Chondrocyte (in vitro differentiated cells): ENCODE measurements around the gene PRPH2. TPM values are rescaled to one million over a fixed set of nuclear protein-coding genes. Genes with fewer than 3 reads are reported as not detected.
"Not testable (repeated sequence)": the region's sequence is repeated elsewhere in the genome, so short reads cannot be mapped to it uniquely, and the experiment has no call there.

Experiments used
- DNase-seq: peaks from one replicate; pipeline ENCODE4 v3.0.0; 2021; ENCODE audit warnings: mixed read lengths, low spot score
- H3K27ac Mint-ChIP-seq: one replicate; pipeline ENCODE4 v1.8.0; 2021; ENCODE audit warnings: mild to moderate bottlenecking, moderate library complexity, mixed read lengths; ENCODE audit not compliant: unreplicated experiment
- H3K27me3 Mint-ChIP-seq: 2 replicates; pipeline ENCODE4 v1.8.0; 2021; ENCODE audit warnings: low read depth, mixed read lengths
- H3K36me3 Mint-ChIP-seq: 2 replicates; pipeline ENCODE4 v1.8.0; 2021; ENCODE audit warnings: low read depth, mixed read lengths
- H3K4me1 Mint-ChIP-seq: 2 replicates; pipeline ENCODE4 v1.8.0; 2021; ENCODE audit warnings: low read depth, mild to moderate bottlenecking, mixed read lengths
- H3K4me3 Mint-ChIP-seq: one replicate; pipeline ENCODE4 v1.8.0; 2021; ENCODE audit warnings: mild to moderate bottlenecking, moderate library complexity, mixed read lengths; ENCODE audit not compliant: unreplicated experiment
- H3K9me3 Mint-ChIP-seq: 2 replicates; pipeline ENCODE4 v1.8.0; 2021; ENCODE audit warnings: low read depth, mixed read lengths
- total RNA-seq: library from RNA; stranded (reverse); gene quantifications from 3 replicates; pipeline ENCODE4 v1.2.1, GENCODE V29; 2021
- TF ChIP-seq, protein P1 (sequence below): fragments of 200-600 bp; sonication (generic); IDR thresholded peaks from 2 replicates; pipeline ENCODE4 v1.5.0; 2021; ENCODE audit warnings: antibody characterized with exemption, mild to moderate bottlenecking, moderate library complexity

Gene PRPH2
- total RNA-seq, 1 donor from 2014 or later = not detected

DNA sequence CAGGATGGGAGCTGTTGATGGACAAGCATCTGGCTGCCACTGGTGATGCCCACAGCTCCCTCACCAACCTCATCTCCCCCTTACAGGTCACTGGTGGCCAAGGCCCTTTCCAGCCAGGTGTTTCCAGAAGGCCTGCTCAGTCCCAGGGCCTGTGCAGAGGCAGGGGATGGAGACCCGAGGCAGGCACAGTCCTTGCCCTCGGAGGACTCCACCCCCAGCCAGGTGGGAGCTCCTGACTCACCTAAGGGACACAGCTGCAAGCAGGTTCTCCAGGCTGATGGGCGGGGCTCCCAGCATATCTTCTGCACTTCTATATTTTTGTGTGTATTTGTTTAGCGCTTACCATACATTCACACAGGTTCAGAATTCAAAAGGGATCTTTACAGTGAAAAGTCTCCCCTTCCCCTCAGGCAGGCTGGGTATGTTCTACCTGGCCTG is 17.4 kb downstream of the PRPH2 start:
- TF ChIP-seq, protein P1, sequence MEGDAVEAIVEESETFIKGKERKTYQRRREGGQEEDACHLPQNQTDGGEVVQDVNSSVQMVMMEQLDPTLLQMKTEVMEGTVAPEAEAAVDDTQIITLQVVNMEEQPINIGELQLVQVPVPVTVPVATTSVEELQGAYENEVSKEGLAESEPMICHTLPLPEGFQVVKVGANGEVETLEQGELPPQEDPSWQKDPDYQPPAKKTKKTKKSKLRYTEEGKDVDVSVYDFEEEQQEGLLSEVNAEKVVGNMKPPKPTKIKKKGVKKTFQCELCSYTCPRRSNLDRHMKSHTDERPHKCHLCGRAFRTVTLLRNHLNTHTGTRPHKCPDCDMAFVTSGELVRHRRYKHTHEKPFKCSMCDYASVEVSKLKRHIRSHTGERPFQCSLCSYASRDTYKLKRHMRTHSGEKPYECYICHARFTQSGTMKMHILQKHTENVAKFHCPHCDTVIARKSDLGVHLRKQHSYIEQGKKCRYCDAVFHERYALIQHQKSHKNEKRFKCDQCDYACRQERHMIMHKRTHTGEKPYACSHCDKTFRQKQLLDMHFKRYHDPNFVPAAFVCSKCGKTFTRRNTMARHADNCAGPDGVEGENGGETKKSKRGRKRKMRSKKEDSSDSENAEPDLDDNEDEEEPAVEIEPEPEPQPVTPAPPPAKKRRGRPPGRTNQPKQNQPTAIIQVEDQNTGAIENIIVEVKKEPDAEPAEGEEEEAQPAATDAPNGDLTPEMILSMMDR = no peak
- H3K4me3 Mint-ChIP-seq = no peak overlapping the region
- no peaks in the 10 kb centered on the region for H3K27me3 Mint-ChIP-seq

DNA sequence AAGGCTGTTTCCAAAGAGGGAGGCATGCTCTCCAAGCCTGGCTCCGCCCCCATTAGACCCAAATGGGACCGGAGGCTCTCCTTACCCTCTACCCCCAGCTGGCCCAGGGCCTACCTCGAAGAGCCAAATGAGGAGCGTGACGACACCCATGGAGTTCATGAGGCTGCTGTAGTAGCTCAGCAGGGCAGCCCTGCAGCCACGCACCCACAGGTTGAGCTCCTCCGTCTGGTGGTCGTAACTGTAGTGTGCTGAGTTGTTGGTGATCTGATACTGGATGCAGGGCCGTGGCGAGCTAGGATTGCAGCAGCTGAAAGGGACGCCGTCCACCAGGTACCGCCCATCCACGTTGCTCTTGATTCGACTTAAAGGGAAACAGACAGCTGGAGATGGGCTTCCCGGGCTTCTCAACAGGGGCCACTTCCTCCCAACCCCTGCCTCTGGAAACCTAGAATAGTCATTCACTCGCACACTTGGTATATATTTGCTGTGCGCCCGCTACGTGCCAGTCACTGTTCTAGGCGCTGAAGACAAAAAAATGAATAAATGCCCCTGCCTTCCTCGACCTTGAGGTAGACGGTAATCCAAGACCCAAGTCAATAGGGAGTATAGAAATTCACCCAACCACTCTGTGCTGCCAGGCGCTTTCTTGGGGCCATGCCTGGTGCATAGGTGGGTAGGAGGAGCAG is 18.0 kb downstream of the PRPH2 start:
- DNase-seq = peak; percentile 71
- H3K9me3 Mint-ChIP-seq = no peaks in the 10 kb centered on the region

More for the DNA sequence above, 17.4 kb downstream of the PRPH2 start:
- no peaks in the 10 kb centered on the region for H3K36me3 Mint-ChIP-seq
- DNase-seq = peak; percentile 72
- no peaks in the 10 kb centered on the region for H3K9me3 Mint-ChIP-seq
- H3K4me1 Mint-ChIP-seq = no peaks in the 10 kb centered on the region
- no peak overlapping the region for H3K27ac Mint-ChIP-seq

DNA sequence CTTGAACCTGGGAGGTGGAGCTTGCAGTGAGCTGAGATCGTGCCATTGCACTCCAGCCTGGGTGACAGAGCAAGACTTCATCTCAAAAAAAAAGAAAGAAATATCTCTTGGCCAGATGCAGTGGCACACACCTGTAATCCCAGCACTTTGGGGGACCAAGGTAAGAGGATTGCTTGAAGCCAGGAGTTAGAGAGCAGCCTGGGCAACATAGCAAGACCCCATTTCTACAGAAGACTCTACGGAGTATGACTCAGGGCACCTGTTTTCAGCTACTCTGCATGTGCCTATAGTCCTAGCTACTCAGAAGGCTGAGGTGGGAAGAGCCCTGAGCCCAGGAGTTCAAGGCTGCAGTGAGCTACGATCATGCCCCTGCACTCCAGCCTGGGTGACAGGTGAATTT is 19.6 kb downstream of the PRPH2 start:
- H3K27me3 Mint-ChIP-seq, H3K36me3 Mint-ChIP-seq, H3K4me3 Mint-ChIP-seq, H3K9me3 Mint-ChIP-seq, H3K27ac Mint-ChIP-seq, H3K4me1 Mint-ChIP-seq, DNase-seq: not testable (repeated sequence)

More for the DNA sequence above, 18.0 kb downstream of the PRPH2 start:
- H3K4me1 Mint-ChIP-seq = no peaks in the 10 kb centered on the region
- no peaks in the 10 kb centered on the region for H3K36me3 Mint-ChIP-seq
- no peak overlapping the region for H3K4me3 Mint-ChIP-seq
- H3K27me3 Mint-ChIP-seq = no peaks in the 10 kb centered on the region
- no peak overlapping the region for H3K27ac Mint-ChIP-seq
- TF ChIP-seq, protein P1 = no peak

DNA sequence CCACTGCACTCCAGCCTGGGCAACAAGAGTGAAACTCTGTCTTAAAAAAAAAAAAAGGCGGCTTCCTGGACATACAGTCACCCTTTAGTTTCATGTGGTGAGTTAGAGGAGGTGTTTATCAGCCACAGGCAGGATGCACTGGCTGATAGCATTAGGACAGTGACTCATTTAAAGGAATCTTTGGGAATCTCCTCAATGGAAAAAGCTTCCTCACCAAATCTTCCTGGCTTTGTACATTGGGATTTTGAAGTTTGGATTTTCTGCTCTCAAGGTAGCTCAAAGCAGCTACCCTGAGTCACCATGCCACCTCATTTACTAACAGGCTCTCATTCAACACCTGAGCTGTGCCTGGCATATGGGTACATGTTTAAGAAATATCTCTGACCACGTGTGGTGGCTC is 20.2 kb downstream of the PRPH2 start:
- no peak for DNase-seq
- H3K27me3 Mint-ChIP-seq = no peaks in the 10 kb centered on the region
- TF ChIP-seq, protein P1 = no peak
- no peaks in the 10 kb centered on the region for H3K36me3 Mint-ChIP-seq
- H3K4me3 Mint-ChIP-seq = no peak overlapping the region
- no peak overlapping the region for H3K27ac Mint-ChIP-seq
- no peaks in the 10 kb centered on the region for H3K4me1 Mint-ChIP-seq
- H3K9me3 Mint-ChIP-seq = no peaks in the 10 kb centered on the region

DNA sequence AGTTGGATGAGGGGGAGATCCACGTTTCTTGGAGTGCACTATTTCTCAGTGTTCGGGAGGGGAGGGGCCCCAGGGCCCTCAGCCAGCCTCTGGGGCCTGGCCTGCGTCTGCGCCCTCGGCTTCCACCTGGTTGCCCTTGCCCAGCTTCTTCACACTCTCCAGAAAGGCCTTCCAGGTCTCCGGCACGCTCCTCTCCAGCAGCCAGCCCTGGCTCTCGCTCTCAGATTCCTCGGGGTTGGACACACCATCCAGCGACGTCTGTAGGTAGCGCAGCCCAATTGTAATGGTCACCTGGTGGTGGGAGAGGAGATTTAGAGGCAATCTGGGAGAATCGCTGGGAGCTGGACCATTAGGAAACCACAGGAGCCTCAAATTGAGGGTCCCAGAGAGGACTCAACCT is 24.2 kb downstream of the PRPH2 start:
- no peaks in the 10 kb centered on the region for H3K9me3 Mint-ChIP-seq
- H3K4me3 Mint-ChIP-seq = no peak overlapping the region
- H3K27me3 Mint-ChIP-seq = no peaks in the 10 kb centered on the region
- DNase-seq = peak; percentile 70
- peaks cover 17% of the 10 kb centered on the region for H3K4me1 Mint-ChIP-seq
- H3K27ac Mint-ChIP-seq = no peak overlapping the region
- TF ChIP-seq, protein P1 = no peak
- peaks cover 6% of the 10 kb centered on the region for H3K36me3 Mint-ChIP-seq

DNA sequence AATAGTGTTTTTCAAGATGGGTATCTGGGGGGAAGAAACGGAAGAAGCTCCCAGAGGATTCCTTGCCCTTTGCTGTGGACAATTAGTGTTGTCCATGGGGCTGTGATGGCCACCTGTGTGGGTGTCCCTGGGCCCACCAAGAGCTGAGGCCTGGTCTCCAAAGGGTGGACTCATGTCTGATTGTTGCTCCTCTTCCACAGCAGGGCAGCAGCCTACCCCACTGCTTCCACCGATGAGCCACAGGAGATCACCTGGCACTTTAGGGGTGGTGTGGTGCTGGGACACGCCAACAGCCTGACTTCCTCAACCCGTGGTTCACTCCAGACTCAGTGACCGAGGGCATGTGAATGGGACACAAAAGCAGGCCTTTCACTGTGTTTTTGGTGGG is 25.1 kb downstream of the PRPH2 start:
- no peak overlapping the region for H3K4me3 Mint-ChIP-seq
- TF ChIP-seq, protein P1 = no peak
- no peak for DNase-seq
- H3K4me1 Mint-ChIP-seq = peaks cover 26% of the 10 kb centered on the region
- peaks cover 8% of the 10 kb centered on the region for H3K36me3 Mint-ChIP-seq
- H3K27me3 Mint-ChIP-seq = no peaks in the 10 kb centered on the region
- no peaks in the 10 kb centered on the region for H3K9me3 Mint-ChIP-seq
- H3K27ac Mint-ChIP-seq = no peak overlapping the region
